ENCODE results near the gene RNASE11. TPM values are rescaled to one million over a fixed set of nuclear protein-coding genes. Genes with fewer than 3 reads are reported as not detected.
"Not testable (repeated sequence)": the region's sequence is repeated elsewhere in the genome, so short reads cannot be mapped to it uniquely, and the experiment has no call there.

The RNASE11 gene
- total RNA-seq, 1 donor from 2014 or later = not detected

- H3K4me3 Mint-ChIP-seq (ENCODE audit: unreplicated experiment) = no peak overlapping the region
These were observed 14.8 kb upstream of the RNASE11 start for GRCh38 chr14:20602583-20602982.

DNA sequence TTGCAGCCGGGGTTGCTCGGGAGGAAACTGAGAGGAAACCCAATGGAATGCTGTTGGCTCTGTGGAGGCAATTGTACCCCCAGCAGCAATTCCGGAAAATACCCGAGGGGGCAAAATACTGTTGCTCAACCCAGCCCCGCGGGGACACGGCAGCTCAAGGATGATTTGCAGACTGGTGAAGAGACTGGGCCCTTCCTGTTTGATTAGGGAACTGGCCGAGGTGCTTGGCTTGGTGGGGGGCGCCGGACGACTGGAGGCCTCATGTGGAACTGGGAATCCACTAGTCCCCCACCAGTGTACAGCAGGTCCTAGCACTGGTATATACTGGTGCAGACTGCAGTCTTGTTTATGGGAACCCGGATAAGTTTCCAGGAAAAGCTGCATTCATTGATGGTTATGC lies 13.7 kb upstream of the RNASE11 start:
- H3K9me3 Mint-ChIP-seq (ENCODE audit: low read depth) = no peaks in the 10 kb centered on the region
- no peaks in the 10 kb centered on the region for H3K4me1 Mint-ChIP-seq (ENCODE audit: low read depth)
- H3K4me3 Mint-ChIP-seq (ENCODE audit: unreplicated experiment) = no peak overlapping the region
- peaks cover 4% of the 10 kb centered on the region for H3K27me3 Mint-ChIP-seq (ENCODE audit: low read depth)
- H3K36me3 Mint-ChIP-seq (ENCODE audit: low read depth) = no peaks in the 10 kb centered on the region
- H3K27ac Mint-ChIP-seq (ENCODE audit: unreplicated experiment) = no peak overlapping the region
- no peak for DNase-seq (ENCODE audit: low spot score)
- TF ChIP-seq, protein P1, sequence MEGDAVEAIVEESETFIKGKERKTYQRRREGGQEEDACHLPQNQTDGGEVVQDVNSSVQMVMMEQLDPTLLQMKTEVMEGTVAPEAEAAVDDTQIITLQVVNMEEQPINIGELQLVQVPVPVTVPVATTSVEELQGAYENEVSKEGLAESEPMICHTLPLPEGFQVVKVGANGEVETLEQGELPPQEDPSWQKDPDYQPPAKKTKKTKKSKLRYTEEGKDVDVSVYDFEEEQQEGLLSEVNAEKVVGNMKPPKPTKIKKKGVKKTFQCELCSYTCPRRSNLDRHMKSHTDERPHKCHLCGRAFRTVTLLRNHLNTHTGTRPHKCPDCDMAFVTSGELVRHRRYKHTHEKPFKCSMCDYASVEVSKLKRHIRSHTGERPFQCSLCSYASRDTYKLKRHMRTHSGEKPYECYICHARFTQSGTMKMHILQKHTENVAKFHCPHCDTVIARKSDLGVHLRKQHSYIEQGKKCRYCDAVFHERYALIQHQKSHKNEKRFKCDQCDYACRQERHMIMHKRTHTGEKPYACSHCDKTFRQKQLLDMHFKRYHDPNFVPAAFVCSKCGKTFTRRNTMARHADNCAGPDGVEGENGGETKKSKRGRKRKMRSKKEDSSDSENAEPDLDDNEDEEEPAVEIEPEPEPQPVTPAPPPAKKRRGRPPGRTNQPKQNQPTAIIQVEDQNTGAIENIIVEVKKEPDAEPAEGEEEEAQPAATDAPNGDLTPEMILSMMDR (IDR thresholded peaks at IDR 0.05) = no peak

More at GRCh38 chr14:20602583-20602982, 14.8 kb upstream of the RNASE11 start:
- Mint-ChIP-seq H3K9me3 (ENCODE audit: low read depth) (no peaks in the 10 kb centered on the region), H3K27me3 (ENCODE audit: low read depth) (peaks cover 4% of the 10 kb centered on the region), H3K27ac (ENCODE audit: unreplicated experiment) (no peak overlapping the region), H3K36me3 (ENCODE audit: low read depth) (no peaks in the 10 kb centered on the region), H3K4me1 (ENCODE audit: low read depth) (no peaks in the 10 kb centered on the region)
- DNase-seq (ENCODE audit: low spot score) = no peak
- TF ChIP-seq, protein P1 (IDR thresholded peaks at IDR 0.05) = no peak

DNA sequence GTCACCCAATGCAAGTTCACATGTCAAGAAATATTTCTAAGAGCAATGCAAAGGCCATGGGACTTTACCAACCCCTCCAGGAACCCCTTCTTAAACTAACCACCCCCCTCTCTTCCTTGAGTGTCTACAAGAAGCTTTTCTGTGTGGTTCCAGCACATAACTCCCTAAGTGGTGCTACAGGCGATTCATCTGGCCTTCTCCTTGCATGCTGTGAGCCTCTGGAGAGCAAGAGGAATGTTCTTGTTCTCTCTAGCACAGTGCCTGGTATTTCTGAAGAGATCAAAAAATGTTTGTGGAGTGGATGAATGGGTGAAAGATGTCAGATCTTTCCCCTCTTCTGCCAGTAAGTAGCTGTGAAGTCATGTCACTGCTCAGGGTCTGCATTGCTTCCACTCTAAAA lies 9.3 kb upstream of the RNASE11 start:
- no peak overlapping the region for H3K27ac Mint-ChIP-seq (ENCODE audit: unreplicated experiment)
- H3K4me1 Mint-ChIP-seq (ENCODE audit: low read depth) = no peaks in the 10 kb centered on the region
- no peaks in the 10 kb centered on the region for H3K9me3 Mint-ChIP-seq (ENCODE audit: low read depth)
- peaks cover 6% of the 10 kb centered on the region for H3K27me3 Mint-ChIP-seq (ENCODE audit: low read depth)
- DNase-seq (ENCODE audit: low spot score) = no peak
- no peak overlapping the region for H3K4me3 Mint-ChIP-seq (ENCODE audit: unreplicated experiment)
- H3K36me3 Mint-ChIP-seq (ENCODE audit: low read depth) = no peaks in the 10 kb centered on the region
- TF ChIP-seq, protein P1 (IDR thresholded peaks at IDR 0.05) = no peak

DNA sequence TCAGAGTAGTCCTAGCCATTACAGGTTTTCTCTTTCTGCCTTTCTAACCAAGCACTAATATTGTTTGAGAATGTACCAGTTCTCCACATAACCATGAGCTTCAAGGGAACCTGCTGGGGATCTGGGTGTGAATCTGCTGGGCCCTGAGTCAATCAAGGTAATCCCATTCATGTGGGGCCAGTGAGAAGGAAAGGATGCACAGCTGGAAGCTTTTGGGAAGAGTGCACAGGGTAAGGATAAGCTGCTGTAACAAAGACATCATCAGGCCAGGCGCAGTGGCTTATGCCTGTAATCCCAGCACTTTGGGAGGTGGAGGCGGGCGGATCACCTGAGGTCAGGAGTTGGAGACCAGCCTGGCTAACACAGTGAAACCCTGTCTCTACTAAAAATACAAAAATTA lies 7.9 kb upstream of the RNASE11 start:
- not testable (repeated sequence) for H3K36me3 Mint-ChIP-seq (ENCODE audit: low read depth); DNase-seq (ENCODE audit: low spot score); H3K4me3 Mint-ChIP-seq (ENCODE audit: unreplicated experiment); H3K9me3 Mint-ChIP-seq (ENCODE audit: low read depth); H3K27ac Mint-ChIP-seq (ENCODE audit: unreplicated experiment); H3K4me1 Mint-ChIP-seq (ENCODE audit: low read depth)
- peaks cover 19% of the 10 kb centered on the region for H3K27me3 Mint-ChIP-seq (ENCODE audit: low read depth)

DNA sequence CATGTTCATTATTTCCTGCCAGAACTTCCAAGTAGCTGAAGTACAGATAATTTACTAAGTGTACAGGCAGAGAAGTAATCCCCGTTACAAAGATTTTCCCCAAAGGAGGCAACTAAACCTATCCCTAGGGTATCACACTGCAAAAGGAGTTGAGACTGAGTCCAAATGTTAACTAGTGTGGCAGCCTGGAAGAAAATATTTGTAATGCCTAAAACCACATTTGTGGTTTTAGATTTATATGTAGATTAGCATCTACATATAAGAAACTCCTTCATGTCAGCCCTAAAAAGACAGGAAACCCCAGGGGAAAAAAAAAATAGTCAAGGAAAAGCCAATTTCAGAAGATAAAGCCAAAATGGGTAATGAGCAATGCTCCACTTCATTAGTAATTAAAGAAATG lies 4.8 kb upstream of the RNASE11 start:
- no peaks in the 10 kb centered on the region for H3K4me1 Mint-ChIP-seq (ENCODE audit: low read depth)
- no peak for DNase-seq (ENCODE audit: low spot score)
- H3K4me3 Mint-ChIP-seq (ENCODE audit: unreplicated experiment) = no peak overlapping the region
- no peaks in the 10 kb centered on the region for H3K9me3 Mint-ChIP-seq (ENCODE audit: low read depth)
- H3K27ac Mint-ChIP-seq (ENCODE audit: unreplicated experiment) = no peak overlapping the region
- TF ChIP-seq, protein P1 (IDR thresholded peaks at IDR 0.05) = no peak
- no peaks in the 10 kb centered on the region for H3K36me3 Mint-ChIP-seq (ENCODE audit: low read depth)
- peaks cover 21% of the 10 kb centered on the region for H3K27me3 Mint-ChIP-seq (ENCODE audit: low read depth)

- H3K9me3 Mint-ChIP-seq (ENCODE audit: low read depth) = no peaks in the 10 kb centered on the region
- H3K27me3 Mint-ChIP-seq (ENCODE audit: low read depth) = peaks cover 28% of the 10 kb centered on the region
- no peak within 1 kb of the TSS for H3K4me3 Mint-ChIP-seq (ENCODE audit: unreplicated experiment)
- H3K4me1 Mint-ChIP-seq (ENCODE audit: low read depth) = no peaks in the 10 kb centered on the region
- H3K36me3 Mint-ChIP-seq (ENCODE audit: low read depth) = no peaks in the 10 kb centered on the region
- TF ChIP-seq, protein P1 (IDR thresholded peaks at IDR 0.05) = no peak
- DNase-seq (ENCODE audit: low spot score) = no peak
- H3K27ac Mint-ChIP-seq (ENCODE audit: unreplicated experiment) = no peak within 1 kb of the TSS
These were observed 3.4 kb upstream of the RNASE11 start, which contains the start of gene RNASE12 for GRCh38 chr14:20591235-20591634. Gene RNASE12 (minus strand): TSS chr14:20591376. CDS start chr14:20590723, 653 bp downstream.
